CD4-positive, alpha-beta T cell treated with Interleukin-6 at 100 ng/mL for 8 hours (primary cell): Measurements from ENCODE around the gene CRADD.
"Not testable (repeated sequence)": the region's sequence is repeated elsewhere in the genome, so short reads cannot be mapped to it uniquely, and the experiment has no call there.

ENCODE experiments used
- DNase-seq: peaks from one replicate; pipeline ENCODE4 v3.0.0-alpha.2; 2020; ENCODE audit warnings: mixed read lengths, low spot score

CRADD gene

DNA sequence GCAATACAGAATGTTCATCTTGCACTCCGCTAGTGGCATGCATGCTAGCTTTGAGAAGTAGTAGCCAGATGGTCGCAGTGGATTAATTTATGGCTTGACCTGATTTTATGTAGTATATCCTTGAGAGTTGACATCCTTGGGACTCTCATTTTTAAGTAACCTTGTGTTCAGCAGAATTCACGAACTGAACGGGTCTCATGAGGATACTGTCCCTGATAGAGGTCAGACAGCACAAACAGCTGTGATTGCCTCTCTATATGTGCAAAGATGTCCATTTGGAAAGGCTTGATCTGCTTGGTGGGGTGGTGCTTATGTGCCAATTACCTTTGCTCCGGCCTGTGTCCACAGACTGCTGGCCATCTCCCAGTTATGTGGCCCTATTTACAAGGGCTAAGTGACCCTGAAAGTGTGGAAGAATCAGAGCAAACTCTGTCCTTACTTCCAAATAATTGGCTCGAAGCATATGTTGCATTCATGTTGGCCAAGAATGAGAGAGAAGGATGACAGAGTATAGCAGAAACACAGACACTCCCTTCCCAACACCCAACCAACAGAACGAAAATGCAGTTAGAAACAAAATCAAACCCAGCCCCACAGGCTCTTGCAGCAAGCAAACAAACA lies 167.1 kb downstream of the CRADD start:
- DNase-seq, result no peak

DNA sequence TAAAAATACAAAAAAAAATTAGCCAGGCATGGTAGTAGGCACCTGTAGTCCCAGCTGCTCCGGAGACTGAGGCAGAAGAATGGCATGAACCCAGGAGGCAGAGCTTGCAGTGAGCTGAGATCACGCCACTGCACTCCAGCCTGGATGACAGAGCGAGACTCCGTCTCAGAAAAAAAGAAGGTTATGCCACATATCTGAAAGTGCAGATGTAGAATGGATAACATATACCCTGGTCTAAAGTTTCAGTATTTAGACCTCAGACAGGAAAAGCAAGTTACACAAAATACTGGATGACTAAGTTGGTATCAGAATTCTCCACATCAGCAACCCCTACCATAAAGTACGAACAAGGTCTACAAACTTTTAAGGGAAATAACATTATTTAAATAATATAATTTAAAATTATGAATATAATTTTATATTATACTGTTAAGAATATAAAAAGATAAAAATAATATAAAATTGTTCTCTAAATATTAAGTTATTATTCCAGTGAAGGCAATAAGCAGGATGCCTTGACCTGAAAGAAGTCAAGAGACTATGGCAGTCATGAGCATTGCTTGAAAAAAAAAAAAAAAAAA lies 169.9 kb downstream of the CRADD start:
- DNase-seq, result no peak

DNA sequence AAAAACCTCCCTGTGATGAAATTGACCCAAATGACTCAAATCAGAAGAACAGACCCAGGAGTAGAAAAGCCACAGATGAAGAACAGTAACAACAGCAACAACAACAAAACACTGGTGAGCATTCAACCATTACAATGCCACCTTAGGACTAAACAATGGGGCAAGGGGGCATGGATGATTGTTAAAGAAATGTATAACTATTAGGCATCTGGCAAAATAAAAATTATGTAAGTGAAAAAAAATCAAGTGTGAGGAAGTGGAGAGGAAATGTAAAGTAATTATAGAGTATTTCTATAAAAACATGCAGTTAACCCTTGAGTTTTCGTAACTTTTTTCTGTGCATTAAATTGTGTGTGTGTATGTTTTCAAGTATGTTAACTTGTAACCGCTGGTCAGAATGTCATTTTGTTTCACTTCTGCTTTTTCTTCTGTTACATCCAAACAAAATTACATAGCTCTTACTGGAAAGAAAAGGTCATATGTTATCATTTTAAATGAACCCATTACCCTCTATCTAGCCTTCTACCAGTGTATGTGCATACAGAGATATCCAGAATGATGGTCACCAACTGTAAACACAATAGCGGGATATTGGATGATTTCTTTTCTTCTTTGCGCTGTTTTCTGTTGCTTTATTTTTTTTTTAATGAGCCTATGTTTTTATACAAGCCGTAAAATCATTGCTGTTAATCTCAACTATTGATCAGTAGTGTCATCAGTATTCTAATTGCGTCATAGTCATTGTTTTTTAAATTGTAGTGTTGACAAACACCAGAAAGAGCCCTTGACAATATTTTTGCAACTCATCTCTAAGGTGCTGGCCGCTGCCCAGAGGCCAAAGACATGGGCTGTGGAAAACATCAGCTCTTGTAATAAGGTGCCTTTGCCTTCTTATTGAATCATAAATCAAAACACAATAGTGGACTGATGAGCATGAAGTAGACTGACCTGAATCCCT lies 170.6 kb downstream of the CRADD start:
- no peak for DNase-seq

DNA sequence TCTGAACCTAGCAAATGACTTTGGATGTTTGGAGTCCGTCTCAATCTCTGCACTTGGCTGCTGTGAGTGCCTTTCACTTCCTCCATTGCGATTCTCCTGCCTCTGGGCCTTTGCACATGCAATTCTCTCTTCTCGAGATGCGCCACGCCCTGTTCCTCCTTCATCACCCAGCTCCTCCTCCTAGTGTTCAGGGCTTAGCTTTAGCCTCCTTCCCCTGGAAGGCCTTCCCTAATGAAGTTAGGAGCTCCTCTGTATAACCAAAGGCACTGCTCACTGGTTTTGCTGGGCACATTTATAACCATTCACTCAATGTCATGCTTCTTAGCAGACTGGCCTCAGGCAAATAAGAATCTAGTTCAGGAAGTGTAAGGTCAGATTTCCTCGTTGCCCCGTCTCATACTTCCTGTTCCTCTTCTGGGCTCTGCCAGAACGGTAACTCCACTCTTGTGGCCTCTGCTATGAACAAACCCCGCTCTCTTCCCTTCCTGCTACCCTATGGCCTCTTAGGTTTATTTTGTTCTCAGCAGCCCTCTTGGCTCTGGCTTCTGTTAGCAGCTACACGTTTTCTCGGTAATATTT lies 171.4 kb downstream of the CRADD start:
- DNase-seq, result no peak

DNA sequence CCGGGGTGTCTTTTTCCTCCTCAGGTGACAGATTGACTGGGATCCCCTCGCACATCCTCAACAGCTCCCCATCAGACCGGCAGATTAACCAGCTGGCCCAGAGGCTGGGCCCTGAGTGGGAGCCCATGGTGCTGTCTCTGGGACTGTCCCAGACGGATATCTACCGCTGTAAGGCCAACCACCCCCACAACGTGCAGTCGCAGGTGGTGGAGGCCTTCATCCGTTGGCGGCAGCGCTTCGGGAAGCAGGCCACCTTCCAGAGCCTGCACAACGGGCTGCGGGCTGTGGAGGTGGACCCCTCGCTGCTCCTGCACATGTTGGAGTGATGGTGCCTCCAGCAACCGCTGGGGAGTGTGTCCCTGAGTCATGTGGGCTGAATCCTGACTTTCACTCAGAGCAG lies 172.8 kb downstream of the CRADD start:
- DNase-seq, result no peak

DNA sequence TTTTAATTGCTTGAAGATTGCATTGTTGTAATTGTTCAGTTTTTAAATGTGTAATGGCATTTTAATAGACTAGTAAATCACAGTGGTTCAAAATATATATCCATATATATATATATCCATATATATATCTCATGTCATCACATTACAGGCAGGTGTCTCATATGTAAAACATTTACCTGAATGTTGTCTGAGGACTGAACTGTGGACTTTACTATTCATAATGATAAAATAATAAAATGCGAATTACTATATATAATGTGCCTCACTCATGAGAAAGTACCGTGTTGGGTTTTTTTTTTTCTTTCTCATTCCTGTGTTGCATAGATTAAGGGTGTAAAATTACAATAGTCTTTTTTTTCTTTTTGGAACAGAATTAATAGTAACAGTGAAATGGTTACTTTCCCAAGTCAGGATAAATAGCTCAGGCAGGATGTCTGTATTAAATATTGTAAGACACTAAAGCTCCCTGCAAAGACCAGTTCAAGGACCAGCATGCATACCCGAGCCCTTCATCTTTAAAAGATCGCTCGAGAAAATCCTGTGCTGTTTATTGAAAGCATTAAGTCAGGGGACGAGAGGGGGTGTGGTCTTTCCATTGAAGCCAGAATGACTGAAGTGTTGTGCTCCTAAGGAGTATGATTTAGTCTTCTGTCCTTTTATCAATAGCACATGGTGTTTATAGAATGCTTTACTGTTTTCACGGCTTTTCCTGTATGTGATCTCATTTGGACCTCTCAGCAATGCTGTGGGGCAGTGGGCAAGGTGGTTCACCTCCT lies 173.5 kb downstream of the CRADD start:
- no peak for DNase-seq

DNA sequence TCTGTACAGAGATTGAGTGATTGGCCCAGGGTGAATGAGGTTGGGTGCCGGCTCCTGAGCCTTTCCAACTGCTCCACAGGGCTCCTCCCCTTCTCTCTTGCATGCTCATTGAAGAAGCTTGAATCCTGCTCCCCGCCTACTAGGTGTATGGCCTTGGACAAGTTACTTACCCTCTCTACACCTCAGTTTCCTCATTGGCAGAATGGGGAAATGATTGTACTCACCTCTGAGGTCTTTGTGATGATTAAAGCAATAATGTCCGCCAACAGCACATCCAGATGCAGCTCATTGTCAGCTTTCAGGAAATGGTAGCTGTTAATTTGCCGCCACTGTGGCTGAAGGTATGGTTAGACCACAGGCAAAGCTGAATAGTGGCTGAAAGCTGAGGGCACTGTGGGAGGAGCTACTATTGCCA lies 174.1 kb downstream of the CRADD start:
- DNase-seq, result peak; percentile 8

DNA sequence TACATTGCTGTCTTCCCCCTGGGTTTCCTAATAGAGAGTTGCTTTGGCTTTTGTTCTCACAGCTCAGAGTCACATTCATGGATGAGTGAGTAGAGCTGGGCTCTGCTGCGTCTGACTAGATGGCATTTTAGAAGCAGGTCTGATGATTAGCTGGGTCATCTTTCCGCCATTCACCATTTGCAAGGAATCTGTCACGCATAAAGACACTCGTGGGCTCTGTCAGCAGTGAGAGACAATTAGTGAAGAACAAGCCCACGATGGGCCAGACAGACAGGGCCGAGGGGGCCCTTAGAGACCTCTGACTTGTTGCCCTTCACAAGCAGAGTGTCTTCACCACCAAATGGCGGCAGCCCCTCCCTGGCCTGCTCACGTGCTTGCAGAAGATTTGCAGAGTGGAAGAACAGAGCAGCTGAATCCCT lies 175.0 kb downstream of the CRADD start:
- DNase-seq, result no peak

DNA sequence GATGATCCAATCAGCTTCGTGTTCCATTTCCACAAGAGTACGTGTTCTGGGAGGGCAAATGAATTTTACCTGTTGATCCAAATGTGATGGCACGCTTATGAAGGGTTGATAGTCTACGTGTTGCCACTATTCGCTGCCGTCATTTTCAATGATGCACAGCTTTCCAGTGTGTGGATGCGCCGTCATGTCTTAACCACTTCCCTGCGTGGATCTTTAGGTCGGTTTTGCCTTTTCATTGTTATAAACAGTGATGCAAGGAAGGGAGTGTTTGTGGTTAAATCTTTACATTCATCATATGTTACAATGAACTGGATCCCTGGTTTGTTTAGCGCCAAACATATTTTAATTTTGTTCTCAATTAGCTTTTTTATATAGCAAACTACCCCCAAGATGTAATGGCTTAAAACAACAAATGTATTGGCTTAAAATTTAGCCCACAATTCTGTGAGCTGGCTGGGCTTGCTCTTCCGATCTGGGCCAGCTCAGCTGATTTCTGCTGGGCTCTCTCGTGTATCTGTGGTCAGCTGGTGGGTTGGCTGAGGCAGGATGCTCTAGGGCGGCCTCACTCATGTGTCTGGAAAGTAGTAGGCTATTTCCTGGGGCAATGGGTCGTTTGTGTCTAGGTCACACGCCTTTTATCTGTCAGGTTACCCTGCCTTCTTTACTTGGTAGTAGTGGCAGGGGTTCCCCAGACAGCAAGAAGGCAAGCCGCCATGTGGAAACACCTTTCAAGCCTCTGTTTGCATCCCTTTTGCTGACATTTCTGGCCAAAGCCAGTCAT lies 176.7 kb downstream of the CRADD start:
- DNase-seq, result no peak

DNA sequence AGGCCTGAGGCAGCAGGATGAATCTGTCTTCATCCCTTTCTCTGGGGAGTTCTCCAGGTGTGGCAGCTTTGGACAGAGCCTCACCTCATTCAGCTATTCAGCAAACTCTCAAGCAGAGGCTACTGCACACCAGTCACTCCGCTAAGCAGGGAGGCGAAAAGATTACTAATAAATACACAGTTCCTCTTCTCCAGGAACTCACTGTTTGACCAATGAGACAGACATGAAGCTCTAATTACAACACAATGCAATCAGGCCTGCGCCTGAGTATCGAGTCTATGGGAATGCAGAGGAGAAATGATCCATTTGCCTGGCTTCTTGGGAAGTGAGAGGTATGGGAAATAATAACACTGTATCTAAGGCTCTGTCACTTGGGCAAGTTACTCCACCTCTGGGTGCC lies 178.1 kb downstream of the CRADD start:
- DNase-seq, result no peak

DNA sequence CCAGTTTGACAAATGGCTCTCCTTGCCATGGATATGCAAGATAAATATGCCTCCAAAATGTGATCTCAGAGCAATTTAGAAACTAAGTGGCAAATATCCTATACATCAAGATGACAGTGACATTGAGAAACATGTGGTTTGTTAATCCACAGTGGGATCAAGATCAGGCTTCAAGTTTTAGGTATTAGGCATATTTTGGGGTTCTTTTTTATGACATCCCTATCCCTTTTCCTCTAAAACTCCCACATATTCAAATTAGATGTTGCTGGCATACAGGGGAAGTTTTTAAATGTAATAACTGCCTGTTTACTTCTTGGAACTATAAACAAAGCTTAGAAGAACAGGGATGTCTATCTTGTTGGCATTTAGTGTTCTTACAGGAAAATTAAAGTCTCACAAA lies 179.4 kb downstream of the CRADD start:
- no peak for DNase-seq

DNA sequence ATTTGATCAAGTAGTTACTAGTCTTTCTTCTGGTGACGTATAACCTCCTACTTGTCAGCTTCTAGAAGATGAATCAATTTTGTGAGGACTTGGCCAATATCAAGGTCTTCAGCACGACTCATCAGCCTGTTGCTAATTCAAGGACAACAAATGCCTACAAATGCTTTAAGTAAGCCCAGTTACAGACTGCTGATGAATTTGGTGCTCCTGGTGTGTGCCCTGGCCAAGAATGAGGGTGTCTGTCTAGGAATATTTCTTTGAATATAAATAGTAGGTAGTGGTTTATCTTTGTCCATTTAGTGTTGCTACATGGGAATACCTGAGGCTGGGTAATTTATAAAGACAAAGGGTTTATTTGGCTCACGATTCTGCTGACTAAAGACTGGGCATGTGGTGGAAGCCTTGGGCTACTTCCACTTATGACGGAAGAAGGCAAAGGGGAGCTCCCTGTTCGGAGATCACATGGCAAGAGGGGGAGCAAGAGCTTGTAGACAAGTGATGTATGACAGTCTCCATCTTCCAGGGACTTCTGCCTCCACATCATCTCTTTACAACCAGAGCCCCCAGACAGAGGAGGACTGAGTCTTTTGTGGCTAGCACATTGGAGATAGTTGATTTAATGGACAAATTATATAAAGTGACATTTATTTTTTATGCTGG lies 180.2 kb downstream of the CRADD start:
- no peak for DNase-seq

DNA sequence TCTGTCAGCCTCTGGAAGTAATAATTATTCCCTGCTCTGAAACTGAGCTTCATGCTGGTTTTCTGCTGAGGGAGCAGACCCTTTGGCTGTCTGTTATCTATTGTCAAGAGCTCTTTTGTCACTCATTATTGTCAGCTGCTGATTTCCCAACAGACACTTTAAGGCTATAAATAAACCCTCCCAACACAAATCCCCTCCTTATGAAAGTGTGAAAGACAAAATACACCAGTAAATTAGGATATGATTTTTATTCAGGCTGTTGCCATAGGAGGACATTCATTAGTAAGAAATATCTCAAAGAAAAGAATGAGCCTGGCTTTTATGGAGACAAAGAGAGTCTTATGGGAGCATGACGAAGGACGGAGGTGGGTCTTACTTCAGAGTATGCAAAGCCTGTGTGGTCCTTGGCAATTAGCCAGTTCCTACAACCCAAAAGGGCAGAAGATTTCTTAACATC lies 180.8 kb downstream of the CRADD start:
- DNase-seq, result no peak

DNA sequence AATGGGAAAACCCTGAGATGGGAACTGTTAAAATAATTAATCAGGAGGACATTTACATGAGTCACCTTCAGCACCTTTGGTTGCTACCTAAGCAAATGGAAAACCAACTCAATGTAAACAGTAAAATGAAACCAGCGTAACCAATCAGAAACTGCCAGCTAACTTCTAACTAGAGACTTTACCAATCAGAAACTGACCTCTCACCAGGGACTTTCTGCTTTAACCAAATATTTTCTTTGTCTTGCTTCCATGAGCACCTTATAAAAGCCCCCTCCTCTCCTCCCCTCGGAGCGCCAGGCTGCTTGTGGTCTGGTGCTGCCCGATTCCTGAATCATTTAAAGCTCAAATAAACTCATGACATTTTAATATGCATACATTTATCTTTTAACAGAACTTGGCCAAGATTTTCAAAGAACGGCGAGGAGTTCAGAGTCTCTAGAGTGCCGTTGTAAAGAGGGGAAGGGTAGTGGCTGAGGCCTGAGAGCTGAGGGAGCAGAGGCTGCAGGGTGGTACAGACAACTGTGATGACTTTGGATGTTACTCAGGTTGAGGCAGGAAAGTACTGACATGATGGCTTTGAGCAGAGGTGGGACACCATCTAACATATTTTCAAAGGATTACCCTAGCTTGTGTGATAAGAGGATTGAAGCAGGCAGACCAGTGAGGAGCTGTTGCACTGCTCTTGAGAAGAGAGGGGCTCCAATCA lies 183.6 kb downstream of the CRADD start:
- no peak for DNase-seq

DNA sequence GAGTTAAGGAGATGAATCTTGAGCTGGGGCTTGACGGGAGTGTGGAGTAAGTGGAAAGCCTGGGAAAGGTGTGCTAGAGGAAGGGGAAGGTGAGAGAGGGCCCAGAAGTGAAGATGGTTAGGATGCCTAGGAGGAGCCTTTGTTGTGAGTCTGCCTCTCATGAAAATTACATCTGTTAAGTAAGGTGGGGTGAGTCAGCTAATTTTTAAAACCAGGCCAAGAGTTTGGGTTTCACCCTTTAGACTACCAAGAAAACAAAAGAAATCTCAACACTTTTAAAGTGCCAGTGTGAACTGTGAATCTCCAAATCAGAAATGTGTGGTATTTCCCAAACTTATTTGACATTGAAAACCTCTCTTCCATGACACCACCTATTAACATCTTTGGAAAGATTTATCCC lies 185.2 kb downstream of the CRADD start:
- DNase-seq, result no peak

DNA sequence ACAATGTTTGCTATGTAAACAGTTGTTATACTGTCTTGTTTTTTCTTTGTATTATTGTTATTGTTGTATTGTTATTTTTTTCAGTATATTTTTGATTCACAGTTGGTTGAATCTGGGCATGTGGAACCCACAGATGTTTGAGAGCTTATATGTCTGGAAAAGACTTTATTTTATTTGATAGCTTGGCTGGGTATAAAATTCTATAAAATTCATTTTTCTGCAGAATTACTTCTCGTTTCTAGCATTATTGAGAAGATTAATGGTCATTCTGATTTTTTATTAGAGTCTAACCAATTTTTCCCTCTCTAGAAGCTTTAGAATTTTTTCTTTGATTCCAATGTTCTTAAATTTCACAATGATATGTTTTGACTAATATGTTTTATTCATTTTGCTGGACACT lies 188.6 kb downstream of the CRADD start:
- DNase-seq, result no peak

DNA sequence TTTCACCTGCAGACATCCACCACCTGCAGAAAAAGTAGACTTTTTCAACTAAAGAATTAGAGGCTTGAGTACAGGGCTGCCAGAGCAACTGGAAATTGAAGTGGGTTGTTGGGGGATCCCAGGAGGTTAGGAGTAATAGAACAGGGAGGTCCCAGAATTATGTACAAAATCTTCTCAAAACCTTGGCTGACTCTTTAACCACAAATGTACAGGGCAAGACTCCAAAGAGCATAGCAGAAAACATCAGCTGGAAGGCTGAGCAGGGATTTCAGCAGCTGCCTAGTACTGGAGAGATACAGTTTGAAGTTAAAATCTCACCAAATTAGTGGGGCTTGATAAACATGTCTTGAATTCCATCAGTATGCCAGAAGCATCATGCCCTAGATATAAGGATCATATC lies 191.6 kb downstream of the CRADD start:
- DNase-seq, result no peak

DNA sequence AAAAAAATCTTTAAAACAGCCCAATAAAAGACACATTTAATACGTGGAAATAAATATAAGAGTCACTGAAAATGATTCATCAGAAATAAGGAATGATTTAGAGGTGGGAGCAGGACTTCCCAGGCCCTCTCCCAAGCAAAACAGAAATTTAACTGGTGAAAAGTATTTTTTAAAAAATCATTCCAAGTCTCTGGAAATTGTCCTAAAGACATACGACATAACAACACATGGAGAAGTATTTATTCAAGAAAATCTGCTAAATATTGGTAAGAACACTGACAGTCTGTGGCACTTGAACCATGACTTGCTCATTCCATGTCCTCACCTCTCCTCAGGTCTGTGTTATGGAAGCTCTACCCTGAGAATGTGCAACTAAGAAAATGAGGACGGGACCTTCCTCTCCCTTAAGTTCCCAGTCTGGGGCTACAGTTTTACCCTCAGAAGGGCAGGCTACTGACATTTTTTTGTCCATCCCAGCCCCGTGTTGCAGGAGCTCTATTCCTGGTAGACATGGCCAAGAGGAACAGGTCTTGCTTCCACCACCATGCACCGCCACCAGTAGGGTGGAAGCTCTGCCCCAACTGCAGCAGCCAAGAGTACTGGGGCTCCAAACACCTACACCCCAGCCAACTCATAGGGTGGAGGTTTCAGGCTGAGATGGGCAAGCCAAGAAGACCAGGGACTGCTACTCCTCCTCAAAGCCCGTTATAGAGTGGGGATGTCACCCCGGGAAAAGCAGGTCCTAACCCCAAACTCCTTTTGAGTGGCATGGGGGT lies 193.0 kb downstream of the CRADD start:
- no peak for DNase-seq

DNA sequence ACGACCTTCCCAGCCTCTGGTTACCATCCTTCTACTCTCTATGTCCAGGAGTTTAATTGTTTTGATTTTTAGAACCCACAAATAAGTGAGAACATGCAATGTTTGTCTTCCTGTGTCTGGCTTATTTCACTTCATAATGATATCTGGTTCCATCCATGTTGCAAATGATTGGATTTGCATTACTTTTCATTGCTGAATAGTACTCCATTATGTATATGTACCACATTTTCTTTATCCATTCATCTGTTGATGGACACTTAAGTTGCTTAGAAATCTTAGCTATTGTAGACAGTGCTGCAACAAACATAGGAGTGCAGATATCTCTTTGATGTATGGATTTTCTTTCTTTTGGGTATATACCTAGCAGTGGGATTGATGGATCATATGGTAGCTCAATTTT lies 194.4 kb downstream of the CRADD start:
- DNase-seq, result not testable (repeated sequence)
